PC-9 (cell line): ENCODE results near the gene WASL. TPM values are rescaled to one million over a fixed set of nuclear protein-coding genes. Genes with fewer than 3 reads are reported as not detected.

Experiments used
- BruUV-seq: library from RNA; stranded (reverse); fragments of 400-500 nt; replicated peaks from 2 replicates; lab custom pipeline; 2021; lab: Mats Ljungman, UMichigan
- CTCF ChIA-PET: fragments of 300-600 bp; sonication (Branson Sonifier 250); formaldehyde crosslinking; loops from one replicate; lab custom pipeline; 2022; ENCODE audit warnings: antibody characterized with exemption; lab: Charles Lee
- POLR2A ChIA-PET: fragments of 300-600 bp; sonication (Branson Sonifier 250); formaldehyde crosslinking; loops from one replicate; lab custom pipeline; 2022; ENCODE audit warnings: antibody characterized with exemption; ENCODE audit not compliant: unreplicated experiment; lab: Charles Lee
- DNase-seq, 2 experiments: peaks; one replicate each; pipeline versions ENCODE4 v3.0.0 to v3.0.0-alpha.2; 2015 to 2022; ENCODE audit warnings: mixed read lengths in 1 of 2
- H2AFZ ChIP-seq: fragments of 200-600 bp; sonication (generic); 2 replicates; pipeline ENCODE4 v1.8.1; 2017; ENCODE audit warnings: antibody characterized with exemption
- H3F3A ChIP-seq: fragments of 200-600 bp; sonication (generic); 2 replicates; pipeline ENCODE4 v1.8.1; 2017; ENCODE audit warnings: antibody characterized with exemption, mild to moderate bottlenecking, low read depth; ENCODE audit not compliant: insufficient read depth
- H3K27ac ChIP-seq: fragments of 200-600 bp; sonication (generic); 2 replicates; pipeline ENCODE4 v1.6.1; 2016; ENCODE audit warnings: mixed run types
- H3K27me3 ChIP-seq: fragments of 200-600 bp; sonication (generic); 2 replicates; pipeline ENCODE4 v1.6.1; 2016; ENCODE audit warnings: low read depth, mixed run types; ENCODE audit not compliant: insufficient read depth
- H3K36me3 ChIP-seq: fragments of 200-600 bp; sonication (generic); 2 replicates; pipeline ENCODE4 v1.6.1; 2016; ENCODE audit warnings: low read depth, mixed run types
- H3K4me1 ChIP-seq: fragments of 200-600 bp; sonication (generic); replicated peaks from 2 replicates; pipeline ENCODE4 v1.6.1; 2016; ENCODE audit warnings: mixed run types; ENCODE audit not compliant: insufficient read depth
- H3K4me2 ChIP-seq: fragments of 200-600 bp; sonication (generic); 2 replicates; pipeline ENCODE4 v1.6.1; 2017; ENCODE audit warnings: mixed run types
- H3K4me3 ChIP-seq: fragments of 200-600 bp; sonication (generic); 2 replicates; pipeline ENCODE4 v1.6.1; 2016; ENCODE audit warnings: mixed run types
- H3K79me2 ChIP-seq: fragments of 200-600 bp; sonication (generic); 2 replicates; pipeline ENCODE4 v1.6.1; 2017; ENCODE audit warnings: low read depth, mixed run types
- H3K9me2 ChIP-seq: fragments of 200-600 bp; sonication (generic); 2 replicates; pipeline ENCODE4 v1.8.1; 2017; ENCODE audit warnings: mild to moderate bottlenecking; ENCODE audit not compliant: insufficient read depth
- H3K9me3 ChIP-seq: fragments of 200-600 bp; sonication (generic); 2 replicates; pipeline ENCODE4 v1.8.1; 2016; ENCODE audit warnings: low read depth; ENCODE audit not compliant: insufficient read depth
- H4K20me1 ChIP-seq: fragments of 200-600 bp; sonication (generic); 2 replicates; pipeline ENCODE4 v1.8.1; 2017; ENCODE audit not compliant: insufficient read depth
- EZH2 ChIP-seq: fragments of 200-600 bp; sonication (generic); IDR thresholded peaks from 2 replicates; pipeline ENCODE4 v1.8.0; 2017; ENCODE audit warnings: antibody characterized with exemption, low read depth
- intact Hi-C: fragments of 100-400 bp; cut with micrococcal nuclease; formaldehyde crosslinking; loops from one replicate; pipeline ENCODE4 v1.10.0; 2022; ENCODE audit not compliant: unreplicated experiment
- total RNA-seq: library from RNA; stranded (reverse); gene quantifications from 2 replicates; pipeline ENCODE4 v1.2.3, GENCODE V29; 2021
- TF ChIP-seq, protein P1 (sequence below): fragments of 200-600 bp; sonication (generic); conservative IDR thresholded peaks from 2 replicates; pipeline ENCODE4 v1.6.1; 2017; ENCODE audit warnings: mixed run types, antibody characterized with exemption, mild to moderate bottlenecking, moderate library complexity

WASL gene
- total RNA-seq, 1 experiment from 2014 or later: 40.3 TPM

DNA sequence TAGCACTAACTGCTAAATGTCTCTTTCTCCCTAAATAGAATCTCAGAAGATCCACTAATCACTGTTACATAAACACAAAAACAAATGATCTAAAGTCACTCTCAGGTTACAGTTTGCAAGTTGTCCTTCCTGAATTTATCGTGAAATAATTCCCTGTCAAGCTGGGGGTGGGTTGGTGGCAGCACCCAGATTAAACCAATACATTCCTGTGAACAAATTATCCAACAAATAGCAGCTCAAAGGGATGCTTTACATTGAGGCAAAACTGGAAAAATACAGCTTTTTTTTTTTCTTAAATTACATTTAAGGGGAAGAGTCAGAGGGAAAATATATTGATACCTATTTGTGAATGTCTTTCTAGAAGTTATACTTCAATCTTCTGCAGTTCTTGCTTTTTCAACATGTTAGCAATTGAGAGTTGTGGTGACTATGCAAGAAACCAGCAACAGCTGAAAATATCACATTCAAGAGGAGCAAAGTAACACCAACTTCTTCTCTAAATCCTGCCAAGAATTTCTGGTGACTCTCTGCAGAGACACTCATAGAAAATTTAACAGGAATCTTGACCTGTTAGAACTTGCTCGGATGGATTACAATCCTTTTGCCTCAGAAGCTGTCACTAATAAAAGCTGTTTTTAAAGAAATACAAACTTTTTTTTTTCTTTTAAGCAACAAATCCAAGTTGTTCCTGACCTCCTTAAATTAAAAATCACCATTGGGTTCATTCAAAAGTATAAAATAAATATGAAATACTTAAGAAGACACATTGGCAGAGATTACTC is 74.2 kb downstream of the WASL start:
- Histone ChIP-seq H3K4me1 (no peaks in the 10 kb centered on the region), H3K79me2 (no peaks in the 10 kb centered on the region), H2AFZ (no peak overlapping the region), H3K9me3 (no peaks in the 10 kb centered on the region), H4K20me1 (no peaks in the 10 kb centered on the region), H3K4me2 (no peak overlapping the region), H3K27ac (no peak overlapping the region), H3K27me3 (no peaks in the 10 kb centered on the region), H3F3A (no peaks in the 10 kb centered on the region), H3K36me3 (peaks cover 4% of the 10 kb centered on the region; the same call in 1 of the 2 replicates), H3K9me2 (no peaks in the 10 kb centered on the region), H3K4me3 (no peak overlapping the region)
- ChIA-PET CTCF (no interaction called here), POLR2A (no interaction called here)
- BruUV-seq: no TSS peak
- TF ChIP-seq, protein P1, sequence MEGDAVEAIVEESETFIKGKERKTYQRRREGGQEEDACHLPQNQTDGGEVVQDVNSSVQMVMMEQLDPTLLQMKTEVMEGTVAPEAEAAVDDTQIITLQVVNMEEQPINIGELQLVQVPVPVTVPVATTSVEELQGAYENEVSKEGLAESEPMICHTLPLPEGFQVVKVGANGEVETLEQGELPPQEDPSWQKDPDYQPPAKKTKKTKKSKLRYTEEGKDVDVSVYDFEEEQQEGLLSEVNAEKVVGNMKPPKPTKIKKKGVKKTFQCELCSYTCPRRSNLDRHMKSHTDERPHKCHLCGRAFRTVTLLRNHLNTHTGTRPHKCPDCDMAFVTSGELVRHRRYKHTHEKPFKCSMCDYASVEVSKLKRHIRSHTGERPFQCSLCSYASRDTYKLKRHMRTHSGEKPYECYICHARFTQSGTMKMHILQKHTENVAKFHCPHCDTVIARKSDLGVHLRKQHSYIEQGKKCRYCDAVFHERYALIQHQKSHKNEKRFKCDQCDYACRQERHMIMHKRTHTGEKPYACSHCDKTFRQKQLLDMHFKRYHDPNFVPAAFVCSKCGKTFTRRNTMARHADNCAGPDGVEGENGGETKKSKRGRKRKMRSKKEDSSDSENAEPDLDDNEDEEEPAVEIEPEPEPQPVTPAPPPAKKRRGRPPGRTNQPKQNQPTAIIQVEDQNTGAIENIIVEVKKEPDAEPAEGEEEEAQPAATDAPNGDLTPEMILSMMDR: no peak
- TF ChIP-seq EZH2: no peak
- no peak for DNase-seq
- intact Hi-C loops: no loop called here

DNA sequence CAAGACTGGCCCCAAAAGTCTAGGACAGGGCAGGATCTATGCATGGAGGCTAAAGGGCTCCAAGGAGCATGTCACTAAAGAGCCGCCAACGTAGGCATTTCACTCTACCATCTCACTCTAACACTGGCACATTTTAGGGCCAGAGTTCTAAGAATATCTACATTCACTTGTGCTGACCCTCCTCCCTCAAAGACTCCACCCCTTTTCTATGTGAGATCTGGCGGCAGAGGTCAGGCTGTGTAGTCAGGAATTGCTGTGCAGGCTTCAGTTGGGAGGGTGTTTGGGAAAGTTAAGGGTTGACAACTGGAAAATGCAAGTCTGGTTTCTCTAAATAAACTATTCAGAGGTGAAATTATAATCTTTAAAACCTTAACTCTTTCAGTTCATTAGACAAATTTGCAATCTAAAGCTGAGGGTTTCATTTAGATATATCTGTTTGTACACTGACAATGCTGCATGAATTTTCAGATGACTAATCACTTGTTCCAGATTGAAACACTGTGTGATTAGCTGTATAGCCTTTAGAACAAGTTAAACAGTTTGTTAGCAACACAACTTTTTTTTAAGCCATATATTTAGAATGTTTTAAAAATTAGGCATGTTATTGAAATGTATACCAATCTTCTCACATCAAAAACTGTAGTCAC is 74.9 kb downstream of the WASL start:
- POLR2A ChIA-PET: no interaction called here
- Histone ChIP-seq H2AFZ (no peak overlapping the region), H4K20me1 (no peaks in the 10 kb centered on the region), H3K27ac (no peak overlapping the region), H3F3A (no peaks in the 10 kb centered on the region), H3K4me1 (no peaks in the 10 kb centered on the region), H3K4me2 (no peak overlapping the region), H3K4me3 (no peak overlapping the region), H3K79me2 (no peaks in the 10 kb centered on the region), H3K36me3 (peaks cover 4% of the 10 kb centered on the region; the same call in 1 of the 2 replicates), H3K9me2 (no peaks in the 10 kb centered on the region), H3K9me3 (no peaks in the 10 kb centered on the region), H3K27me3 (no peaks in the 10 kb centered on the region)
- no peak for DNase-seq
- BruUV-seq: no TSS peak
- intact Hi-C loops: no loop called here
- TF ChIP-seq EZH2: no peak
- TF ChIP-seq, protein P1: no peak
- CTCF ChIA-PET: no interaction called here

DNA sequence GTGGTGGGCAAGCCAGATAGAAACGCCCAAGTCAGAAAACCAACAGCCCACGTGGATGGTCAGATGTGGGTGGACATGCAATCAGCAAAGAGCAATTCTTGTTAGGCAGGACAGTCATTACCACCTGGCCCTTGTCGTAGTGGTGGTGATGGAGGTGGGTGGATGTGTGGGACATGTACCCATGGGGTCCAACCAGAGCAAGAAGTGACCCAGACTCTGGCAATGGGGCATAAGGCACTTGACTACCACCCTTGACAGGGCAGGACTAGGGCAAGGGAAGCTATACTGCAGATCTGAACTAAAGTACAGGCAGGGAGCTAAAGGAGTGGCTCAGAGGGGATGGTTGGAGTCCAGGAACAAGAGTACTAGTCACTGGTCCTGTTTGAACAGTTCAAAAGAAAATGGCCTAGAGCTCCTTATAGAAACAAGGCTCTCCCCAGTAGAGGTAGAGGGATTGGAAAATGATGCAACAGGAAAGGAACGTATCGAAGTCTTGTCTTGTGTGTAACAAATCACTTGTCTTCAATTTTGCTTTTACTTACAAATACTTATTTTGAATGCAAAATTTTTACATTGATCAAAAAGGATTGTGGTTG is 75.6 kb downstream of the WASL start:
- Histone ChIP-seq H4K20me1 (no peaks in the 10 kb centered on the region), H2AFZ (no peak overlapping the region), H3K27ac (no peak overlapping the region), H3K4me2 (no peak overlapping the region), H3K4me1 (no peaks in the 10 kb centered on the region), H3K4me3 (no peak overlapping the region), H3K27me3 (no peaks in the 10 kb centered on the region), H3K79me2 (no peaks in the 10 kb centered on the region), H3K9me2 (no peaks in the 10 kb centered on the region), H3K9me3 (no peaks in the 10 kb centered on the region), H3F3A (no peaks in the 10 kb centered on the region), H3K36me3 (peaks cover 4% of the 10 kb centered on the region; the same call in 1 of the 2 replicates)
- ChIA-PET POLR2A (no interaction called here), CTCF (no interaction called here)
- DNase-seq: no peak
- intact Hi-C loops: no loop called here
- BruUV-seq: no TSS peak
- TF ChIP-seq, protein P1: no peak
- no peak for TF ChIP-seq EZH2
